GM12878 (cell line): ENCODE results near the gene HK2. TPM values are rescaled to one million over a fixed set of nuclear protein-coding genes. Genes with fewer than 3 reads are reported as not detected.

Experiments
- ATAC-seq: fragments of 200-7000 bp; cut with Tn5 transposase; 3 replicates; pipeline ENCODE4 v1.9.1; 2020; ENCODE audit warnings: mild to moderate bottlenecking, moderate library complexity
- BruUV-seq: library from RNA; stranded (reverse); fragments of 400-500 nt; replicated peaks from 2 replicates; lab custom pipeline; 2021; lab: Mats Ljungman, UMichigan
- CTCF ChIA-PET: fragments of 300-600 bp; sonication (Branson Sonifier 250); formaldehyde crosslinking; extraction: SDS; loops from one replicate; lab custom pipeline; 2021; ENCODE audit warnings: inconsistent platforms; lab: Yijun Ruan, JAX
- POLR2A ChIA-PET: fragments of 350-600 bp; formaldehyde crosslinking; extraction: SDS; loops from one replicate; lab custom pipeline; 2021; ENCODE audit warnings: inconsistent platforms; lab: Charles Lee
- RAD21 ChIA-PET: fragments of 300-600 bp; sonication (Branson Sonifier 250); formaldehyde crosslinking; loops from one replicate; lab custom pipeline; 2023; ENCODE audit warnings: antibody characterized with exemption; ENCODE audit not compliant: unreplicated experiment; lab: Charles Lee
- SMC1A ChIA-PET: fragments of 300-600 bp; sonication (Branson Sonifier 250); formaldehyde crosslinking; loops from one replicate; lab custom pipeline; 2023; ENCODE audit not compliant: unreplicated experiment, uncharacterized antibody; lab: Charles Lee
- DNase-seq: peaks from one replicate; pipeline ENCODE4 v3.0.0-alpha.2; 2011; ENCODE audit warnings: low read depth, low spot score
- FAIRE-seq: peaks from 3 replicates; lab custom pipeline; 2011; peaks lifted over from hg19 to GRCh38; lab: Jason Lieb, UNC
- H2AFZ ChIP-seq: 2 replicates; pipeline ENCODE4 v1.6.0; 2011; ENCODE audit warnings: low read depth, low read length, control low read depth; ENCODE audit not compliant: control insufficient read depth
- H3K27ac ChIP-seq: 2 replicates; pipeline ENCODE4 v1.5.1; 2011; ENCODE audit warnings: control low read depth; ENCODE audit not compliant: control insufficient read depth, insufficient read depth
- H3K27me3 ChIP-seq, 2 experiments: replicated peaks in 1 of 2; 2 replicates each; pipeline versions ENCODE4 v1.6.0 to v1.6.1; 2011; ENCODE audit warnings: low read length in 1 of 2; ENCODE audit not compliant: control insufficient read depth in 2 of 2, insufficient read depth in 2 of 2
- H3K36me3 ChIP-seq, 2 experiments: 2 replicates each; pipeline ENCODE4 v1.5.1; 2011; ENCODE audit warnings: low read length in 1 of 2; ENCODE audit not compliant: control insufficient read depth in 2 of 2, insufficient read depth in 2 of 2
- H3K4me1 ChIP-seq: 2 replicates; pipeline ENCODE4 v1.6.1; 2011; ENCODE audit warnings: mild to moderate bottlenecking, low read length, moderate library complexity, mixed read lengths; ENCODE audit not compliant: control insufficient read depth, insufficient read depth
- H3K4me2 ChIP-seq: 2 replicates; pipeline ENCODE4 v1.6.0; 2011; ENCODE audit warnings: control low read depth; ENCODE audit not compliant: control insufficient read depth, insufficient read depth
- H3K4me3 ChIP-seq: fragments of 200-600 bp; sonication (generic); 2 replicates; pipeline ENCODE4 v1.5.1; 2016
- H3K79me2 ChIP-seq: 2 replicates; pipeline ENCODE4 v1.6.0; 2011; ENCODE audit warnings: low read length; ENCODE audit not compliant: control insufficient read depth, insufficient read depth
- H3K9ac ChIP-seq: 2 replicates; pipeline ENCODE4 v1.8.0; 2011; ENCODE audit warnings: low read length, control low read depth, mixed read lengths; ENCODE audit not compliant: control insufficient read depth, insufficient read depth
- H3K9me3 ChIP-seq: replicated peaks from 3 replicates; pipeline ENCODE4 v1.5.1; 2011; ENCODE audit warnings: mild to moderate bottlenecking, low read length; ENCODE audit not compliant: control insufficient read depth, insufficient read depth
- H4K20me1 ChIP-seq: 2 replicates; pipeline ENCODE4 v1.6.0; 2011; ENCODE audit not compliant: control insufficient read depth, insufficient read depth
- SMAD5 ChIP-seq: IDR thresholded peaks from 2 replicates; pipeline ENCODE4 v1.6.1; 2016; ENCODE audit warnings: antibody characterized with exemption, low read depth
- SPI1 ChIP-seq: IDR thresholded peaks from 2 replicates; pipeline ENCODE4 v1.6.1; 2011; ENCODE audit warnings: low read depth, mild to moderate bottlenecking, low read length, moderate library complexity, borderline replicate concordance; ENCODE audit not compliant: insufficient read depth
- ZNF207 ChIP-seq: fragments of 450-650 bp; IDR thresholded peaks from 2 replicates; pipeline ENCODE4 v1.6.1; 2014; ENCODE audit warnings: antibody characterized with exemption, mild to moderate bottlenecking, borderline replicate concordance
- WGBS: methylation state at CpG from one replicate; pipeline ENCODE4 v1.1.6; 2016; ENCODE audit warnings: low lambda C conversion rate; ENCODE audit not compliant: insufficient replicate concordance, insufficient coverage; ENCODE audit errors: missing lambda C conversion rate; 5-methylcytosine and 5-hydroxymethylcytosine counted together
- in situ Hi-C: fragments of 300-500 bp; cut with MboI; formaldehyde crosslinking; loops from 9 replicates; pipeline ENCODE4 v1.14.3; 2018; ENCODE audit warnings: mixed read lengths
- intact Hi-C: fragments of 100-400 bp; cut with micrococcal nuclease; formaldehyde crosslinking; loops from one replicate; pipeline ENCODE4 v1.14.2; 2022; ENCODE audit not compliant: unreplicated experiment
- polyA plus RNA-seq, 11 experiments: library from polyadenylated mRNA; depleted of rRNA in 4 of 11; unstranded in 6 of 11; stranded (reverse) in 5 of 11; fragments of >200 nt; fragmentation: Nextera tagmentation in 4 of 11; fragmentation: Illumina TruSeq in 1 of 11; extraction: Ambion mirVana in 4 of 11; extraction: Trizol in 1 of 11; gene quantifications; 1 replicate in 1 of 11; 2 replicates in 10 of 11; pipeline versions ENCODE4 v1.2.1 to v1.2.3, GENCODE V29; 2011 to 2016; ENCODE audit warnings: inconsistent platforms in 2 of 11, missing spikeins in 2 of 11, low read depth in 1 of 11
- total RNA-seq, 4 experiments: library from RNA; depleted of rRNA in 3 of 4; stranded (reverse); fragments of >200 nt in 3 of 4; fragmentation: Illumina TruSeq in 1 of 4; extraction: Trizol in 1 of 4; gene quantifications; 2 replicates each; pipeline versions ENCODE4 v1.2.1 to v1.2.3, GENCODE V29; 2013 to 2021

HK2 gene
- total and polyA plus RNA-seq, 10 of the 15 experiments (the other 5 are each of a cell fraction or from before 2014, with no cell fraction given) = 5.0 to 73.1 (median 20.2) TPM

DNA sequence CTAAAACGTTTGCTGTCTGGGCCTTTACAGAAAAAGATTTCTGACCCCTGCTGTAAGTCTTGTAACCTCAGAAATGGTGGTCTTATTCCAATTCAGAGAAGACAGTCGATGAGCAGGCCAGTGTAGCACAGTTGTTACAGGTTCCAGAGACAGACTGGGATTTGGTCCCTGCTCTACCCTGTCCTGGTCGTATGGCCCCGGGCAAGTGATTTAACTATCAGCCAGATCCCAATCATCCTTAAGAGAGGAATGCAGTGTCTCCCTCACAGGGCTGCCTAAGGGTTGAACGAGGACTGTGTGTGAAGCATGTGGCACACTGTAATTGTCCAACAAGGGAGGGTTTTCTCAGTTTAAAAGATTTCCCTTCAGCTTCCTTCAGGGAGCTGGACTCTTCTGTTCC is 47.2 kb downstream of the HK2 start:
- no peak overlapping the region for H3K4me2 ChIP-seq
- H3K9me3 ChIP-seq = no peaks in the 10 kb centered on the region
- no peak overlapping the region for H3K9ac ChIP-seq
- BruUV-seq = no TSS peak
- no peaks in the 10 kb centered on the region for H3K27me3 ChIP-seq
- H3K36me3 ChIP-seq = peaks cover 56 to 74% of the 10 kb centered on the region in 2 experiments
- no peaks in the 10 kb centered on the region for H3K79me2 ChIP-seq
- no peak for DNase-seq
- ATAC-seq = no peak
- CTCF ChIA-PET = no interaction called here
- 76% methylated on average over 5 of the region's 5 CpGs for WGBS
- RAD21 ChIA-PET = no interaction called here
- H3K4me1 ChIP-seq = no peaks in the 10 kb centered on the region
- H4K20me1 ChIP-seq = no peaks in the 10 kb centered on the region; the same call in 1 of the 2 replicates
- intact Hi-C loops = no loop called here
- TF ChIP-seq SMAD5 = no peak
- H3K4me3 ChIP-seq = no peak overlapping the region
- no peak overlapping the region for H2AFZ ChIP-seq
- SMC1A ChIA-PET = interaction anchor here (1.0 kb wide), 1 partner anchor 31 kb away, joined by 3 read pairs; no protein-coding TSS in a partner anchor
- in situ Hi-C loops = no loop called here
- FAIRE-seq = no peak
- H3K27ac ChIP-seq = no peak overlapping the region
- POLR2A ChIA-PET = no interaction called here

DNA sequence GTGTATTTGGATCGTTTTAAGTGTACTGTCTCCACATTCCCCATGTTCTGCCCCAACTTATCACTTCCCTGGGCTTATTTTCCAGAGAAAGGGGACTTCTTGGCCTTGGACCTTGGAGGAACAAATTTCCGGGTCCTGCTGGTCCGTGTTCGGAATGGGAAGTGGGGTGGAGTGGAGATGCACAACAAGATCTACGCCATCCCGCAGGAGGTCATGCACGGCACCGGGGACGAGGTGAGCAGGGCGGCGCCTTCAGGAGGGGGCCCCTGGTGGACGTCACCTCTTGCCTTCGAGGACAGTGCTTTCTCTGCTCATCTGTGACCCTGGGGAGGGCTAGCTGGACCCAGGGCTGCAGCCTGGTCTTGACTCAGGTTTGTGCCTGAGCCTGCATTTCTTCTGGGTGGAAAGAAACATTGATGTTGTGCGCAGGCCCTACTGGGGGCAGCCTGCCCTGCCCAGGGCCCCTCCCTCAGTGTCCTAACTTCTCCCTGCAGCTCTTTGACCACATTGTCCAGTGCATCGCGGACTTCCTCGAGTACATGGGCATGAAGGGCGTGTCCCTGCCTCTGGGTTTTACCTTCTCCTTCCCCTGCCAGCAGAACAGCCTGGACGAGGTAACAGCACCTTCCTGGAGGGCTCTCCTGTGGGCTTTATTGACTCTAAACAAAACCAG is 47.8 kb downstream of the HK2 start:
- BruUV-seq = no TSS peak
- Histone ChIP-seq H3K9ac (no peak overlapping the region), H3K4me2 (no peak overlapping the region), H3K9me3 (no peaks in the 10 kb centered on the region), H3K4me3 (no peak overlapping the region), H3K27ac (no peak overlapping the region), H3K27me3 (no peaks in the 10 kb centered on the region), H3K4me1 (no peaks in the 10 kb centered on the region), H3K79me2 (no peaks in the 10 kb centered on the region), H4K20me1 (no peaks in the 10 kb centered on the region; the same call in 1 of the 2 replicates), H3K36me3 (peaks cover 58 to 72% of the 10 kb centered on the region in 2 experiments), H2AFZ (no peak overlapping the region)
- ChIA-PET POLR2A (no interaction called here), CTCF (no interaction called here), RAD21 (no interaction called here), SMC1A (no interaction called here)
- DNase-seq (no peak), ATAC-seq (no peak), FAIRE-seq (no peak)
- intact Hi-C loops (no loop called here), in situ Hi-C loops (no loop called here)
- TF ChIP-seq ZNF207 = no peak
- no peak for TF ChIP-seq SPI1
- WGBS = 92% methylated on average over 19 of the region's 19 CpGs
